Body of pancreas (tissue), 4 donors: ENCODE measurements around the gene MAPK9.

Source experiments
- POLR2A ChIP-seq, 3 donors: fragments of 450-650 bp; IDR thresholded peaks; one replicate each; pipeline ENCODE4 v1.6.1; 2016; ENCODE audit warnings: antibody characterized with exemption in 3 of 3, mild to moderate bottlenecking in 2 of 3
- TF ChIP-seq, protein P1 (sequence below), 7 experiments: fragments of 450-650 bp in 4 of 7; fragments of 200-600 bp in 3 of 7; sonication (generic) in 3 of 7; IDR thresholded peaks; one replicate each; pipeline ENCODE4 v1.5.1; 2016 to 2019; ENCODE audit warnings: antibody characterized with exemption in 7 of 7

DNA sequence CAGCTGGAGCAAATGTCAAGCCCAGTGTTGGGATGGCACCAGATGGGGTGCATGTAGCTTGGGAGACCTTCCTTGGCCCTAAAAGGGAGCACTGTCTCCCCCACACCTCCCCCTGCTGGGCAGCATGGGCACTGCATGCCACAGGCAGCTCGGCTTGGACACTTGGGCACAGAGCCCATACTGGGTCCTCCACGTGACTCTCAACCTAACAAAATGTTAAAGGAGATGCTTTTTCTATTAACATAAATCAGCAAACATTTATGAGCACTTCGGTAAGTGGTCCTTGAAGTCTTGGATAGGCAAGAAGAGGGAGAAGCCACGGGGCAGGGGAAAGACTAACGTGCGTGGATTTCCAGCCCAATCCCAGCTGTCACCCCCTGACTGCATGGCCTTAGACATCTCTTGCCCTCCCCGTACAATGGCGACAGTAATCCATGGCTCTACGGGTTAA is 23.9 kb upstream of the MAPK9 start:
- TF ChIP-seq, protein P1, sequence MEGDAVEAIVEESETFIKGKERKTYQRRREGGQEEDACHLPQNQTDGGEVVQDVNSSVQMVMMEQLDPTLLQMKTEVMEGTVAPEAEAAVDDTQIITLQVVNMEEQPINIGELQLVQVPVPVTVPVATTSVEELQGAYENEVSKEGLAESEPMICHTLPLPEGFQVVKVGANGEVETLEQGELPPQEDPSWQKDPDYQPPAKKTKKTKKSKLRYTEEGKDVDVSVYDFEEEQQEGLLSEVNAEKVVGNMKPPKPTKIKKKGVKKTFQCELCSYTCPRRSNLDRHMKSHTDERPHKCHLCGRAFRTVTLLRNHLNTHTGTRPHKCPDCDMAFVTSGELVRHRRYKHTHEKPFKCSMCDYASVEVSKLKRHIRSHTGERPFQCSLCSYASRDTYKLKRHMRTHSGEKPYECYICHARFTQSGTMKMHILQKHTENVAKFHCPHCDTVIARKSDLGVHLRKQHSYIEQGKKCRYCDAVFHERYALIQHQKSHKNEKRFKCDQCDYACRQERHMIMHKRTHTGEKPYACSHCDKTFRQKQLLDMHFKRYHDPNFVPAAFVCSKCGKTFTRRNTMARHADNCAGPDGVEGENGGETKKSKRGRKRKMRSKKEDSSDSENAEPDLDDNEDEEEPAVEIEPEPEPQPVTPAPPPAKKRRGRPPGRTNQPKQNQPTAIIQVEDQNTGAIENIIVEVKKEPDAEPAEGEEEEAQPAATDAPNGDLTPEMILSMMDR (IDR thresholded peaks at IDR 0.05), result peak; percentile 77 to 96 (median 89)
- TF ChIP-seq POLR2A (IDR thresholded peaks at IDR 0.05), result no peak
